ENCODE measurements around the gene ZNF485. TPM values are rescaled to one million over a fixed set of nuclear protein-coding genes. Genes with fewer than 3 reads are reported as not detected.

The ZNF485 gene
- total and polyA plus RNA-seq, 2 donors (not counting 1 experiment from before 2014, with no cell fraction given) = 4.8 to 8.4 TPM

DNA sequence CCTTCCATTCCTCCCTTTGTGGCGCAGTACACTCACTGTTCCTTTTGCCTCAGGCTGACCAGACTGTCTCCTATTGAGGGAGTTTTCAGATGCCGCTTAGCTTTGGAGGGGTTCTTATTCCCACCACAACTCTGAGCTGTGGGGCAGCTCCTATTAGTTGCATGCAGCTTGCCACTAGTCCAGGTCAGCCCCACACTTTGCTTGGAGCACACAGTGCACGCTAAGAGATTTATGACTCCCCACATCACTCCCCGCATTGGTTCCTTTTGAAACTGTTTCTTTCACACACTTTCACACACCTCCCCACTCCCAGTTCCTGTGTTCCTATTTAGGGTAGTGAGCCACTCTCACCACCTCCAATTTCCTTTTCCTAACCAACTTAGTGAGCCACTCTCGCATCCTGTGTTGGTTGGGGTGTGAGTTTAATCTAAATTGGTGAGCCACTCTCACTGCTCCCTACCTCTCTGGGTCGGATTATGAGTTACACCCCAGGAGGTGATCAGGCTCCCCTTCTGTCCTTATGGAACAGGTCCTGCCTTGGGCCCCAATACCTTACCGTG lies 10.4 kb upstream of the ZNF485 start:
- ATAC-seq (ENCODE audit: low read depth) (peak; percentile 21), DNase-seq (peak; percentile 17)
- TF ChIP-seq EZH2 (IDR thresholded peaks at IDR 0.05; ENCODE audit: borderline replicate concordance, insufficient read depth, low read depth, low read length, poor library complexity, severe bottlenecking) (no peak), CTCF (IDR thresholded peaks at IDR 0.05) (no peak)
- Mint-ChIP-seq H3K27me3 (peaks cover 4% of the 10 kb centered on the region), H3K4me3 (peak overlapping the region; percentile 93), H3K4me1 (peaks cover 26% of the 10 kb centered on the region), H3K9me3 (ENCODE audit: insufficient read depth) (peaks cover 4% of the 10 kb centered on the region), H3K27ac (peak overlapping the region; percentile 92)
- WGBS (ENCODE audit: insufficient coverage) = 9% methylated on average over 4 of the region's 7 CpGs
- Histone ChIP-seq H3K36me3 (replicated peaks in 1 of 2; ENCODE audit: control extremely low read depth in 1 of 2, control insufficient read depth in 1 of 2, extremely low read depth in 1 of 2, insufficient read depth in 2 of 2, low read length in 1 of 2) (no peaks in the 10 kb centered on the region), H3K27me3 (replicated peaks in 1 of 4; ENCODE audit: control extremely low read depth in 1 of 4, control insufficient read depth in 3 of 4, insufficient read depth in 4 of 4, low read length in 3 of 4) (peaks cover 0 to 1% (median 0%) of the 10 kb centered on the region in 4 experiments), H3K27ac (ENCODE audit: low read length in 2 of 2) (peak overlapping the region; percentile 9 to 15), H2AFZ (ENCODE audit: insufficient read depth, low read depth, low read length, poor library complexity, severe bottlenecking) (peak overlapping the region; percentile 98), H3K9me3 (ENCODE audit: control extremely low read depth in 1 of 3, control insufficient read depth in 2 of 3, insufficient read depth in 1 of 3, low read length in 2 of 3) (peaks cover 0 to 3% (median 0%) of the 10 kb centered on the region in 3 donors), H3K9ac (ENCODE audit: low read length) (peak overlapping the region; percentile 58), H4K20me1 (ENCODE audit: control insufficient read depth, insufficient read depth, low read length, poor library complexity, severe bottlenecking) (no peaks in the 10 kb centered on the region), H3K4me1 (ENCODE audit: control insufficient read depth in 2 of 2, insufficient read depth in 2 of 2, low read length in 2 of 2) (peaks cover 14 to 20% of the 10 kb centered on the region in 2 donors), H3K4me2 (replicated peaks; ENCODE audit: low read depth, low read length, poor library complexity, severe bottlenecking) (peak overlapping the region; percentile 70), H3K79me2 (ENCODE audit: control insufficient read depth, insufficient read depth, low read length) (no peaks in the 10 kb centered on the region), H3K4me3 (ENCODE audit: control extremely low read depth in 1 of 5, extremely low read depth in 1 of 5, insufficient read depth in 1 of 5, low read depth in 2 of 5, low read length in 4 of 5) (peak overlapping the region in 3 of 5 experiments; percentile 34 to 58 (median 56))
- POLR2A ChIA-PET = no interaction called here
- intact Hi-C loops (cut with micrococcal nuclease) = loop anchor here (1.0 kb wide), 1 partner anchor 22 kb away; the partner anchor contains the start of gene ZNF239
- CTCF ChIA-PET = interaction anchor here (1.1 to 1.2 kb wide), 2 partner anchors 16 kb away, joined by 3 to 5 read pairs; no protein-coding TSS in a partner anchor

DNA sequence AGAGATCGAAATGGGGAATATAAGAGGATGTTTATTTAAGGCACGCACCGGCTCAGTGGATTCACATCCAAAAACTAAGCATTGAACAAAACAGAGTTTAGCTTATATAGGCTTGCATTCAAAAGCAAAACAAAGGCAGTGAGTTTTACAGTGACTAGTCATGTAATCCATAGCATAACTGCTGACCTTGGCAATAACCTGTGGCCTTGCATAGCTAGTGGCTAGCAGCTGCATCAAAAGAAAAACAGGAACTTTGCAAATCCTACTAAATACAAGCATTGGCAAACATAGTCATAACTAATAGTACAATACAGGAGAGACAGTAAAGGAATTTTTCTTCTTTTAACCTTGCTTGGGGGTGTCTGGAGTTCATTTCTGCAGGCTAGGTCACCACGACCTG lies 9.7 kb upstream of the ZNF485 start:
- H3K9me3 ChIP-seq (ENCODE audit: control extremely low read depth in 1 of 3, control insufficient read depth in 2 of 3, insufficient read depth in 1 of 3, low read length in 2 of 3) = peaks cover 0 to 3% (median 3%) of the 10 kb centered on the region in 3 donors
- H3K36me3 ChIP-seq (replicated peaks in 1 of 2; ENCODE audit: control extremely low read depth in 1 of 2, control insufficient read depth in 1 of 2, extremely low read depth in 1 of 2, insufficient read depth in 2 of 2, low read length in 1 of 2) = no peaks in the 10 kb centered on the region
- ChIA-PET POLR2A (no interaction called here), CTCF (interaction anchor here (1.1 kb wide), 1 partner anchor 17 kb away, joined by 3 read pairs; no protein-coding TSS in a partner anchor)
- H3K79me2 ChIP-seq (ENCODE audit: control insufficient read depth, insufficient read depth, low read length) = no peaks in the 10 kb centered on the region
- Mint-ChIP-seq H3K4me1 (peaks cover 26% of the 10 kb centered on the region), H3K9me3 (ENCODE audit: insufficient read depth) (peaks cover 4% of the 10 kb centered on the region), H3K4me3 (no peak overlapping the region), H3K27me3 (no peaks in the 10 kb centered on the region), H3K27ac (no peak overlapping the region)
- TF ChIP-seq EZH2 (IDR thresholded peaks at IDR 0.05; ENCODE audit: borderline replicate concordance, insufficient read depth, low read depth, low read length, poor library complexity, severe bottlenecking) (no peak), CTCF (IDR thresholded peaks at IDR 0.05) (no peak)
- WGBS (ENCODE audit: insufficient coverage) = no CpG with 5 or more reads among the region's 4 CpGs
- no peak for DNase-seq
- H3K4me2 ChIP-seq (replicated peaks; ENCODE audit: low read depth, low read length, poor library complexity, severe bottlenecking) = no peak overlapping the region
- H3K27me3 ChIP-seq (replicated peaks in 1 of 4; ENCODE audit: control extremely low read depth in 1 of 4, control insufficient read depth in 3 of 4, insufficient read depth in 4 of 4, low read length in 3 of 4) = no peaks in the 10 kb centered on the region
- H3K27ac ChIP-seq (ENCODE audit: low read length in 2 of 2) = no peak overlapping the region
- no peak overlapping the region for H3K4me3 ChIP-seq (ENCODE audit: control extremely low read depth in 1 of 5, extremely low read depth in 1 of 5, insufficient read depth in 1 of 5, low read depth in 2 of 5, low read length in 4 of 5)
- H3K4me1 ChIP-seq (ENCODE audit: control insufficient read depth in 2 of 2, insufficient read depth in 2 of 2, low read length in 2 of 2) = peaks cover 14 to 20% of the 10 kb centered on the region in 2 donors
- no peak overlapping the region for H3K9ac ChIP-seq (ENCODE audit: low read length)
- intact Hi-C loops (cut with micrococcal nuclease) = no loop called here
- no peak for ATAC-seq (ENCODE audit: low read depth)
- H4K20me1 ChIP-seq (ENCODE audit: control insufficient read depth, insufficient read depth, low read length, poor library complexity, severe bottlenecking) = no peaks in the 10 kb centered on the region
- peak overlapping the region; percentile 98 for H2AFZ ChIP-seq (ENCODE audit: insufficient read depth, low read depth, low read length, poor library complexity, severe bottlenecking)

All from B cell (primary cell).